WTC11 (cell line): ENCODE results near the gene LTBR. TPM values are rescaled to one million over a fixed set of nuclear protein-coding genes. Genes with fewer than 3 reads are reported as not detected.
"Not testable (repeated sequence)": the region's sequence is repeated elsewhere in the genome, so short reads cannot be mapped to it uniquely, and the experiment has no call there.

ENCODE experiments used
- ATAC-seq: fragments of 200-7000 bp; cut with Tn5 transposase; 2 replicates; pipeline ENCODE4 v1.10.0; 2021; ENCODE audit warnings: mild to moderate bottlenecking, moderate library complexity
- CTCF ChIA-PET: fragments of 300-600 bp; sonication (Branson Sonifier 250); formaldehyde crosslinking; loops from one replicate; lab custom pipeline; 2021; ENCODE audit warnings: antibody characterized with exemption; lab: Charles Lee
- POLR2A ChIA-PET: fragments of 350-600 bp; sonication (Branson Sonifier 250); formaldehyde crosslinking; loops from one replicate; lab custom pipeline; 2021; ENCODE audit warnings: antibody characterized with exemption; lab: Charles Lee
- DNase-seq: peaks from one replicate; pipeline ENCODE4 v3.0.0; 2021; ENCODE audit warnings: low spot score
- H3K27ac Mint-ChIP-seq: 2 replicates; pipeline ENCODE4 v1.8.0; 2021; ENCODE audit warnings: mixed read lengths
- H3K27me3 Mint-ChIP-seq: 2 replicates; pipeline ENCODE4 v1.8.0; 2021; ENCODE audit warnings: low read depth, mild to moderate bottlenecking, moderate library complexity, mixed read lengths
- H3K36me3 Mint-ChIP-seq: 2 replicates; pipeline ENCODE4 v1.8.0; 2021; ENCODE audit warnings: mixed read lengths
- H3K4me1 Mint-ChIP-seq: 2 replicates; pipeline ENCODE4 v1.8.0; 2022; ENCODE audit warnings: mixed read lengths
- H3K4me3 Mint-ChIP-seq: 2 replicates; pipeline ENCODE4 v1.8.0; 2021; ENCODE audit warnings: mild to moderate bottlenecking, moderate library complexity, mixed read lengths
- H3K9me3 Mint-ChIP-seq: 2 replicates; pipeline ENCODE4 v1.8.0; 2021; ENCODE audit warnings: mixed read lengths
- JUN ChIP-seq: sonication (generic); formaldehyde crosslinking; IDR thresholded peaks from 2 replicates; pipeline ENCODE4 v1.8.0; 2023; ENCODE audit warnings: mild to moderate bottlenecking, missing genetic modification reagents
- NFATC4 ChIP-seq: fragments of 250-450 bp; sonication (Bioruptor Pico); IDR thresholded peaks from 2 replicates; pipeline ENCODE4 v1.9.0; 2021; ENCODE audit warnings: mild to moderate bottlenecking
- NFE2L1 ChIP-seq: sonication (generic); formaldehyde crosslinking; IDR thresholded peaks from 2 replicates; pipeline ENCODE4 v1.8.1; 2023; ENCODE audit warnings: missing genetic modification reagents
- NR1H2 ChIP-seq: sonication (generic); formaldehyde crosslinking; IDR thresholded peaks from 2 replicates; pipeline ENCODE4 v1.9.0; 2021; ENCODE audit warnings: mild to moderate bottlenecking, moderate library complexity, missing genetic modification reagents
- TEAD1 ChIP-seq: sonication (generic); formaldehyde crosslinking; IDR thresholded peaks from 2 replicates; pipeline ENCODE4 v1.8.0; 2022; ENCODE audit warnings: mild to moderate bottlenecking, missing genetic modification reagents
- ZNF423 ChIP-seq: fragments of 250-450 bp; sonication (Bioruptor Pico); IDR thresholded peaks from 2 replicates; pipeline ENCODE4 v2.1.2; 2022; ENCODE audit warnings: mild to moderate bottlenecking, moderate library complexity
- total RNA-seq: library from RNA; stranded (reverse); gene quantifications from 3 replicates; pipeline ENCODE4 v1.2.3, GENCODE V29; 2021
- TF ChIP-seq, protein P1 (sequence below): sonication (generic); formaldehyde crosslinking; IDR thresholded peaks from 2 replicates; pipeline ENCODE4 v1.8.1; 2022; ENCODE audit warnings: mild to moderate bottlenecking, moderate library complexity, missing genetic modification reagents
- TF ChIP-seq, protein P2 (sequence below): sonication (generic); formaldehyde crosslinking; IDR thresholded peaks from 2 replicates; pipeline ENCODE4 v1.8.0; 2022; ENCODE audit warnings: missing genetic modification reagents
- TF ChIP-seq, protein P3 (sequence below): sonication (generic); formaldehyde crosslinking; IDR thresholded peaks from 2 replicates; pipeline ENCODE4 v1.8.1; 2022; ENCODE audit warnings: low read depth, mild to moderate bottlenecking, moderate library complexity, missing genetic modification reagents, borderline replicate concordance
- TF ChIP-seq, protein P4 (sequence below): sonication (generic); formaldehyde crosslinking; IDR thresholded peaks from 2 replicates; pipeline ENCODE4 v1.8.1; 2023; ENCODE audit warnings: mild to moderate bottlenecking, missing genetic modification reagents, moderate library complexity
- TF ChIP-seq, protein P5 (sequence below): sonication (generic); formaldehyde crosslinking; IDR thresholded peaks from 2 replicates; pipeline ENCODE4 v1.8.0; 2023; ENCODE audit warnings: mild to moderate bottlenecking, missing genetic modification reagents
- TF ChIP-seq, protein P6 (sequence below): fragments of 250-450 bp; sonication (Bioruptor Pico); IDR thresholded peaks from 2 replicates; pipeline ENCODE4 v1.9.0; 2021; ENCODE audit warnings: moderate library complexity, mild to moderate bottlenecking, inconsistent platforms, borderline replicate concordance

Gene LTBR
- total RNA-seq, 1 experiment from 2014 or later, result 4.0 TPM

DNA sequence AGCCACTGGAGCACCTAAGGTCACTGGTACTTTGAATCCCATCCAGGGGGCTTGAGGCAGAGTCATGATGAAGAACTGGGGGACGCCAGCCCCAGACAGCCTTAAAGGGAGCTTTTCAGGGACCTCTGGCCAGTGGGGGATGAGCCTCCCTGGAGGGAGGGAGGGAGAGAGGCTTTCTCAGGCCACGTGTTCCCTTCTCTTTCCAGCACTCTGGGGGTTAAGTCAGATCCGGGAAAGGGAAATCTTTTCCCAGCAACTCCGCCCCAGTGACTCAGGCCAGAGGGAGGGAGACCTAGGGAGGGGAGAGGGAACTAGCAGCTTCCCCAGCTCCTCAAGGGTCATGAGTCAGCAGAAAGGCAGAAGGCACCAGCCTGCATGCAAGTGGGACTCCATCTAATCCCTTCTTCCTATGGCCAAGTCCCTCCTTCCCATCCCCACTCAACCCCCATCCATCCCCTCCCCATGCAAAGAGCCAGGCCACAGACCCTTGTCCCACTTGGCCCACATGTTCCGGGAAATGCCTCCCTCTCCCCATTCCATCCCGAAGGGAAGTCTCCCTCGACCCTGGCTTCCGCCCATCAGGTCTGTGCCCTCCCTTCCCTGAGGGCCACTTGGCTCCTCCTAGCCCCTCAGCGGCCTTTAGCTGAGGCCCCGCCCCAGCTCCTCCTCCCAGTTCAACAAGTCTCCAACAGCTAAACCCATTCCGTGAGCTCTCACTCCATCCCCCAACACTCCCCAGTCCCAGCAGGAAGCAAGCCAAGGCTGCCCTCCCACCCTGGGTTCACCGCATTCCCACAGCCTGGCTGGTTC, 47.7 kb upstream of the LTBR start (continued):
- TF ChIP-seq, protein P1, sequence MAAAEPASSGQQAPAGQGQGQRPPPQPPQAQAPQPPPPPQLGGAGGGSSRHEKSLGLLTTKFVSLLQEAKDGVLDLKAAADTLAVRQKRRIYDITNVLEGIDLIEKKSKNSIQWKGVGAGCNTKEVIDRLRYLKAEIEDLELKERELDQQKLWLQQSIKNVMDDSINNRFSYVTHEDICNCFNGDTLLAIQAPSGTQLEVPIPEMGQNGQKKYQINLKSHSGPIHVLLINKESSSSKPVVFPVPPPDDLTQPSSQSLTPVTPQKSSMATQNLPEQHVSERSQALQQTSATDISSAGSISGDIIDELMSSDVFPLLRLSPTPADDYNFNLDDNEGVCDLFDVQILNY (CRISPR knock-in tag), result no peak

DNA sequence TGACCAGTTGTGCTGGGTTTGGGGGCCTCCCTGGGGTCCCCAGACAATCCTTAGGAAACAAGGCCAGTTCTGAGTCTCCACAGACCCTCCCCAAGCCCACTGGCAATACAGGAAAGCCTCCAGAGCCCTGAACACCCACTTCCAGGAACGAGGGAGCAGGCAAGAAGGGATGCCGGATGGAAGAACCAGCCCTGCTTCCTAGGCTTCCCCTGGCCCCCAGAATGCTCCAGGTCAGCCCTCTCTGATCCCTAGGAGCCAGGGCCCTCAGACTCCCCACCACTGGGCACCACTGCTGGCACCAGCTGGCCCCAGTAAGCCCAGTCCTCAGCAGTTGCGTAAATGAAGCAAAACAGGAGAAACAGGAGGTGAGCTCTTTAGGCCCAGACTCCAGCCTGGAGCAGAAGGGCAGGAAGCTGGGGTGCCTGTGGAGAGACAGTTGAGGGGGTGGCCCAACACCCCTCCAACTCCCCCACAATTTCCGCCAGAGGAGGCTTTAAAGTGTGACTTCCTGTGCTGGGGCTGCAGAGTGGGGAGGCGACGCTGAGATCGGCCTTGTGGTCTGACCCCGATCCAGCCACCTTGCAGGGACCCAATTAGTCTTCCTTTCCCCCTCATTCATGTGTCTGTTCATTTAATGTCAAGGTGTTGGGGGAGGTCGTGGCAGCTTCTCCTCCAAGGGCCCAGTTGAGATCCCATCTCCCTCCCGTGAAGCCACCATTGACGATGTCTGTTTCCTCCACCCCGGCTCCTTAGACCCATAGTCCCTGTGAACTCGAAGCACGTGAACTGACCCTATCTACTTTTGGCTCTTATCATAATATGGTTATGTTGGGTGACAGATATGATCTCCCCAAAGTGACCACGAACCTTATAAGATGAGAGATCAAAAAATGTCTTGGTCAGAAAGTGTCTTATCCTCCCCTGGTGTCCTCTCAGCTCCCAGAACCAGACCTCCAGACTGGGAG, 46.8 kb upstream of the LTBR start:
- Mint-ChIP-seq H3K9me3 (no peaks in the 10 kb centered on the region), H3K4me1 (peaks cover 23% of the 10 kb centered on the region), H3K4me3 (no peak overlapping the region; the same call in none of the 2 replicates), H3K36me3 (peaks cover 24% of the 10 kb centered on the region), H3K27ac (no peak overlapping the region), H3K27me3 (no peaks in the 10 kb centered on the region)
- no peak for ATAC-seq
- CTCF ChIA-PET, result interaction anchor here (0.7 to 3.6 kb wide), 19 partner anchors 9 to 352 kb away, joined by 3 to 41 read pairs (median 6); partner anchors contain the start of genes MRPL51, PLEKHG6, SCNN1A and VAMP1
- POLR2A ChIA-PET, result interaction anchor here (0.6 to 3.3 kb wide), 17 partner anchors 8 to 532 kb away, joined by 3 to 48 read pairs (median 4); partner anchors contain the start of genes GAPDH, LTBR, SCNN1A and TAPBPL
- peak; percentile 30 for DNase-seq
- TF ChIP-seq, protein P2, sequence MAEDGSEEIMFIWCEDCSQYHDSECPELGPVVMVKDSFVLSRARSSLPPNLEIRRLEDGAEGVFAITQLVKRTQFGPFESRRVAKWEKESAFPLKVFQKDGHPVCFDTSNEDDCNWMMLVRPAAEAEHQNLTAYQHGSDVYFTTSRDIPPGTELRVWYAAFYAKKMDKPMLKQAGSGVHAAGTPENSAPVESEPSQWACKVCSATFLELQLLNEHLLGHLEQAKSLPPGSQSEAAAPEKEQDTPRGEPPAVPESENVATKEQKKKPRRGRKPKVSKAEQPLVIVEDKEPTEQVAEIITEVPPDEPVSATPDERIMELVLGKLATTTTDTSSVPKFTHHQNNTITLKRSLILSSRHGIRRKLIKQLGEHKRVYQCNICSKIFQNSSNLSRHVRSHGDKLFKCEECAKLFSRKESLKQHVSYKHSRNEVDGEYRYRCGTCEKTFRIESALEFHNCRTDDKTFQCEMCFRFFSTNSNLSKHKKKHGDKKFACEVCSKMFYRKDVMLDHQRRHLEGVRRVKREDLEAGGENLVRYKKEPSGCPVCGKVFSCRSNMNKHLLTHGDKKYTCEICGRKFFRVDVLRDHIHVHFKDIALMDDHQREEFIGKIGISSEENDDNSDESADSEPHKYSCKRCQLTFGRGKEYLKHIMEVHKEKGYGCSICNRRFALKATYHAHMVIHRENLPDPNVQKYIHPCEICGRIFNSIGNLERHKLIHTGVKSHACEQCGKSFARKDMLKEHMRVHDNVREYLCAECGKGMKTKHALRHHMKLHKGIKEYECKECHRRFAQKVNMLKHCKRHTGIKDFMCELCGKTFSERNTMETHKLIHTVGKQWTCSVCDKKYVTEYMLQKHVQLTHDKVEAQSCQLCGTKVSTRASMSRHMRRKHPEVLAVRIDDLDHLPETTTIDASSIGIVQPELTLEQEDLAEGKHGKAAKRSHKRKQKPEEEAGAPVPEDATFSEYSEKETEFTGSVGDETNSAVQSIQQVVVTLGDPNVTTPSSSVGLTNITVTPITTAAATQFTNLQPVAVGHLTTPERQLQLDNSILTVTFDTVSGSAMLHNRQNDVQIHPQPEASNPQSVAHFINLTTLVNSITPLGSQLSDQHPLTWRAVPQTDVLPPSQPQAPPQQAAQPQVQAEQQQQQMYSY (CRISPR knock-in tag), result no peak
- TF ChIP-seq, protein P3, sequence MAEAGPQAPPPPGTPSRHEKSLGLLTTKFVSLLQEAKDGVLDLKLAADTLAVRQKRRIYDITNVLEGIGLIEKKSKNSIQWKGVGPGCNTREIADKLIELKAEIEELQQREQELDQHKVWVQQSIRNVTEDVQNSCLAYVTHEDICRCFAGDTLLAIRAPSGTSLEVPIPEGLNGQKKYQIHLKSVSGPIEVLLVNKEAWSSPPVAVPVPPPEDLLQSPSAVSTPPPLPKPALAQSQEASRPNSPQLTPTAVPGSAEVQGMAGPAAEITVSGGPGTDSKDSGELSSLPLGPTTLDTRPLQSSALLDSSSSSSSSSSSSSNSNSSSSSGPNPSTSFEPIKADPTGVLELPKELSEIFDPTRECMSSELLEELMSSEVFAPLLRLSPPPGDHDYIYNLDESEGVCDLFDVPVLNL, result no peak
- TF ChIP-seq TEAD1 (CRISPR knock-in tag) (peak; percentile 58), ZNF423 (CRISPR knock-in tag) (no peak), NR1H2 (CRISPR knock-in tag) (no peak)
- TF ChIP-seq, protein P4, sequence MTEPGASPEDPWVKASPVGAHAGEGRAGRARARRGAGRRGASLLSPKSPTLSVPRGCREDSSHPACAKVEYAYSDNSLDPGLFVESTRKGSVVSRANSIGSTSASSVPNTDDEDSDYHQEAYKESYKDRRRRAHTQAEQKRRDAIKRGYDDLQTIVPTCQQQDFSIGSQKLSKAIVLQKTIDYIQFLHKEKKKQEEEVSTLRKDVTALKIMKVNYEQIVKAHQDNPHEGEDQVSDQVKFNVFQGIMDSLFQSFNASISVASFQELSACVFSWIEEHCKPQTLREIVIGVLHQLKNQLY (CRISPR knock-in tag), result no peak
- TF ChIP-seq, protein P5, sequence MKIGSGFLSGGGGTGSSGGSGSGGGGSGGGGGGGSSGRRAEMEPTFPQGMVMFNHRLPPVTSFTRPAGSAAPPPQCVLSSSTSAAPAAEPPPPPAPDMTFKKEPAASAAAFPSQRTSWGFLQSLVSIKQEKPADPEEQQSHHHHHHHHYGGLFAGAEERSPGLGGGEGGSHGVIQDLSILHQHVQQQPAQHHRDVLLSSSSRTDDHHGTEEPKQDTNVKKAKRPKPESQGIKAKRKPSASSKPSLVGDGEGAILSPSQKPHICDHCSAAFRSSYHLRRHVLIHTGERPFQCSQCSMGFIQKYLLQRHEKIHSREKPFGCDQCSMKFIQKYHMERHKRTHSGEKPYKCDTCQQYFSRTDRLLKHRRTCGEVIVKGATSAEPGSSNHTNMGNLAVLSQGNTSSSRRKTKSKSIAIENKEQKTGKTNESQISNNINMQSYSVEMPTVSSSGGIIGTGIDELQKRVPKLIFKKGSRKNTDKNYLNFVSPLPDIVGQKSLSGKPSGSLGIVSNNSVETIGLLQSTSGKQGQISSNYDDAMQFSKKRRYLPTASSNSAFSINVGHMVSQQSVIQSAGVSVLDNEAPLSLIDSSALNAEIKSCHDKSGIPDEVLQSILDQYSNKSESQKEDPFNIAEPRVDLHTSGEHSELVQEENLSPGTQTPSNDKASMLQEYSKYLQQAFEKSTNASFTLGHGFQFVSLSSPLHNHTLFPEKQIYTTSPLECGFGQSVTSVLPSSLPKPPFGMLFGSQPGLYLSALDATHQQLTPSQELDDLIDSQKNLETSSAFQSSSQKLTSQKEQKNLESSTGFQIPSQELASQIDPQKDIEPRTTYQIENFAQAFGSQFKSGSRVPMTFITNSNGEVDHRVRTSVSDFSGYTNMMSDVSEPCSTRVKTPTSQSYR (CRISPR knock-in tag), result 0 out of 2 replicates have a peak, but pooled peaks have one; percentile 30

DNA sequence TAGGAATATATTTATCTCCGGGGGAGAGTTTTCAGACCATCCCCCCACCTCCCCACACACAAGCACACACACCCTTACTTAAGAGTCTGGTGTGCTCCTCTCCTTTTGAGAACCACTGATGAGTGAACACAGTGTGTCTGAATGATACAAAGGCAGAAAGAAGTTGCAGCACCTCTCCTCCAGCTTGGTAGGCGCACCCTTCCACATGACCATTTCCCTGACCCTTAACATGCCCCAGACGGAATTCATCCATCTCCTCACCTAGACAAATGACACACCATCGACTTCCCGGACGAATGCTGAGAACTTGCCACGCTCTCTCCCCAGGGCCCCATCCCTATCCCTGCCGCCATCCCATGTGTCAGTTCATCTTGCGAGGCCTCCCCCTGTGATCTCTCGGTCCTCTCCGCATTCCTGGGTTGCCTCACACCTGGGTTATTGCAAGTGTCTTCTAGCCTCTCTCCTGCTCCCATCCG, 46.0 kb upstream of the LTBR start:
- ChIA-PET POLR2A (interaction anchor here (3.3 kb wide), 1 partner anchor 35 kb away, joined by 48 read pairs; the partner anchor contains the start of gene SCNN1A), CTCF (interaction anchor here (1.7 to 3.6 kb wide), 5 partner anchors 12 to 127 kb away, joined by 8 to 39 read pairs (median 17); no protein-coding TSS in a partner anchor)
- Mint-ChIP-seq H3K4me3 (no peak overlapping the region), H3K4me1 (peaks cover 30% of the 10 kb centered on the region), H3K36me3 (peaks cover 16% of the 10 kb centered on the region), H3K27me3 (no peaks in the 10 kb centered on the region), H3K27ac (no peak overlapping the region), H3K9me3 (no peaks in the 10 kb centered on the region)
- TF ChIP-seq TEAD1 (CRISPR knock-in tag) (no peak), NFATC4 (no peak), NFE2L1 (no peak), JUN (CRISPR knock-in tag) (no peak)
- TF ChIP-seq, protein P6, sequence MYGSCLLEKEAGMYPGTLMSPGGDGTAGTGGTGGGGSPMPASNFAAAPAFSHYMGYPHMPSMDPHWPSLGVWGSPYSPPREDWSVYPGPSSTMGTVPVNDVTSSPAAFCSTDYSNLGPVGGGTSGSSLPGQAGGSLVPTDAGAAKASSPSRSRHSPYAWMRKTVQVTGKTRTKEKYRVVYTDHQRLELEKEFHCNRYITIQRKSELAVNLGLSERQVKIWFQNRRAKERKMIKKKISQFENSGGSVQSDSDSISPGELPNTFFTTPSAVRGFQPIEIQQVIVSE (CRISPR knock-in tag), result no peak
- DNase-seq (no peak), ATAC-seq (no peak)

DNA sequence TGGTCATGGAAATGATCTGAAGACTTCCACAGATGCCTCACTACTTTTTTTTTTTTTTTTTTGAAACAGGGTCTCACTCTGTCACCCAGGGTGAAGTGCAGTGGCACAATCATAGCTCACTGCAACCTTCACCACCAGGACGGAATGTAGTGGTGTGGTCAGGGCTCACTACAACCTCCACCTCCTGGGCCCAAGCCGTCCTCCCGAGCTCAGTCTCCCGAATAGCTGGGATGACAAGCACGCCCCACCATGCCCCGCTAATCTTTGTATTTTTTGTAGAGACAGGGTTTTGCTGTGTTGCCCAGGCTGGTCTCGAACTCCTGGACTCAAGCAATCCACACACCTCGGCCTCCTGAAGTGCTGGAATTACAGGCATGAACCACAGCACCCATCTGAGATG, 45.4 kb upstream of the LTBR start:
- not testable (repeated sequence) for DNase-seq, H3K27ac Mint-ChIP-seq, H3K9me3 Mint-ChIP-seq, ATAC-seq, H3K4me3 Mint-ChIP-seq, H3K27me3 Mint-ChIP-seq
- CTCF ChIA-PET, result interaction anchor here (0.6 to 3.4 kb wide), 9 partner anchors 12 to 274 kb away, joined by 3 to 17 read pairs (median 4); no protein-coding TSS in a partner anchor
- Mint-ChIP-seq H3K4me1 (peaks cover 34% of the 10 kb centered on the region), H3K36me3 (peaks cover 11% of the 10 kb centered on the region)
- POLR2A ChIA-PET, result interaction anchor here (0.6 to 1.1 kb wide), 2 partner anchors 34 to 36 kb away, joined by 3 to 6 read pairs; partner anchors contain the start of gene SCNN1A
